Measurements from ENCODE around the gene SPAG16.

DNA sequence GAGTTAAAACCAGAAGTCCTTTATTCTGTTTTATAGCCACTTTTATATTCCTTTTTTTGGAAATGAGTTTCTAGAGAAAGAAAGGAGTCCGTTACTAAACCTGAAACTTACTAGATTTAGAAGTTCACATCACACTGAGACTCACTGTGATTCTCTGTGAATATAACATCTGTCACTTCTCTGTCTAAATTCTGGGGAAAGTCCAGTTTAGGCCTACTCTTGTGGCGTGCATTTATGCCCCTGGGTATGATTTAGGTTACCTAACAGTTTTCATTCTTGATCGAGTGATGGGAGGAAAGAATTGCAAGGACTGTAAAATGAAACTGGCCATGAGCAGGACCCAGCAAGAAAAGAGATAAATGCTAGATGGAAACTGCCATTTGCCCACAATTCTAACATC, 449.6 kb downstream of the SPAG16 start:
- TF ChIP-seq GATA2 (IDR thresholded peaks at IDR 0.05; ENCODE audit: low read depth, low read length) (no peak), GATA3 (IDR thresholded peaks at IDR 0.05; ENCODE audit: low read depth, low read length) (no peak)

Measured in SH-SY5Y (cell line).